B cell (primary cell): ENCODE data around the gene S100A13. TPM values are rescaled to one million over a fixed set of nuclear protein-coding genes. Genes with fewer than 3 reads are reported as not detected.
A peak's percentile ranks its signal among the peaks of the same experiment; 100 is the strongest.

Source experiments
- ATAC-seq: fragments of 200-7000 bp; cut with Tn5 transposase; one replicate; pipeline ENCODE4 v1.10.0; 2021; ENCODE audit warnings: low read depth, mild to moderate bottlenecking, moderate number of reproducible peaks, moderate library complexity
- CTCF ChIA-PET: fragments of 350-600 bp; sonication (Branson Sonifier 250); formaldehyde crosslinking; loops from one replicate; lab custom pipeline; 2021; ENCODE audit warnings: antibody characterized with exemption, inconsistent platforms; lab: Charles Lee
- POLR2A ChIA-PET: fragments of 350-600 bp; sonication (Branson Sonifier 250); formaldehyde crosslinking; loops from one replicate; lab custom pipeline; 2021; ENCODE audit warnings: antibody characterized with exemption; lab: Charles Lee
- DNase-seq: peaks from one replicate; pipeline ENCODE4 v3.0.0; 2013
- H2AFZ ChIP-seq: 2 replicates; pipeline ENCODE4 v1.6.1; 2012; ENCODE audit warnings: mild to moderate bottlenecking, low read depth, low read length; ENCODE audit not compliant: insufficient read depth, poor library complexity, severe bottlenecking
- H3K27ac ChIP-seq, 2 donors: 1 replicate in 1 of 2; 2 replicates in 1 of 2; pipeline ENCODE4 v1.5.1; 2012 to 2013; ENCODE audit warnings: low read length in 2 of 2, mild to moderate bottlenecking in 2 of 2, moderate library complexity in 1 of 2
- H3K27me3 ChIP-seq, 4 experiments: fragments of 200-600 bp in 1 of 4; sonication (generic) in 1 of 4; replicated peaks in 1 of 4; 1 replicate in 2 of 4; 2 replicates in 2 of 4; pipeline versions ENCODE4 v1.6.1 to v1.7.0; 2013 to 2016; ENCODE audit warnings: low read length in 3 of 4, mild to moderate bottlenecking in 2 of 4, mixed read lengths in 1 of 4, moderate library complexity in 1 of 4; ENCODE audit not compliant: insufficient read depth in 4 of 4, control insufficient read depth in 3 of 4; ENCODE audit errors: control extremely low read depth in 1 of 4
- H3K36me3 ChIP-seq, 2 experiments: replicated peaks in 1 of 2; 1 replicate in 1 of 2; 2 replicates in 1 of 2; pipeline versions ENCODE4 v1.6.1 to v1.7.1; 2013; ENCODE audit warnings: low read length in 1 of 2; ENCODE audit not compliant: insufficient read depth in 2 of 2, control insufficient read depth in 1 of 2; ENCODE audit errors: control extremely low read depth in 1 of 2, extremely low read depth in 1 of 2
- H3K4me1 ChIP-seq, 2 donors: fragments of 200-600 bp in 1 of 2; sonication (generic) in 1 of 2; 1 replicate in 1 of 2; 2 replicates in 1 of 2; pipeline versions ENCODE4 v1.5.1 to v1.6.1; 2013 to 2017; ENCODE audit warnings: low read length in 2 of 2; ENCODE audit not compliant: control insufficient read depth in 2 of 2, insufficient read depth in 2 of 2
- H3K4me2 ChIP-seq: replicated peaks from 2 replicates; pipeline ENCODE3; 2012; ENCODE audit warnings: mild to moderate bottlenecking, low read depth, low read length; ENCODE audit not compliant: poor library complexity, severe bottlenecking
- H3K4me3 ChIP-seq, 5 experiments: fragments of 200-600 bp in 1 of 5; sonication (generic) in 1 of 5; 1 replicate in 3 of 5; 2 replicates in 2 of 5; pipeline versions ENCODE4 v1.5.1 to v1.7.0; 2011 to 2016; ENCODE audit warnings: low read length in 4 of 5, mild to moderate bottlenecking in 4 of 5, low read depth in 2 of 5, control low read depth in 1 of 5, moderate library complexity in 1 of 5; ENCODE audit not compliant: insufficient read depth in 1 of 5; ENCODE audit errors: control extremely low read depth in 1 of 5, extremely low read depth in 1 of 5
- H3K79me2 ChIP-seq: fragments of 200-600 bp; sonication (generic); one replicate; pipeline ENCODE4 v1.6.0; 2016; ENCODE audit warnings: low read length; ENCODE audit not compliant: control insufficient read depth, insufficient read depth
- H3K9ac ChIP-seq: fragments of 200-600 bp; sonication (generic); 2 replicates; pipeline ENCODE4 v1.6.1; 2017; ENCODE audit warnings: mild to moderate bottlenecking, low read length, moderate library complexity
- H3K9me3 ChIP-seq, 3 donors: one replicate each; pipeline versions ENCODE4 v1.6.1 to v1.7.1; 2013; ENCODE audit warnings: low read length in 2 of 3; ENCODE audit not compliant: control insufficient read depth in 2 of 3, insufficient read depth in 1 of 3; ENCODE audit errors: control extremely low read depth in 1 of 3
- H4K20me1 ChIP-seq: 2 replicates; pipeline ENCODE4 v1.6.0; 2012; ENCODE audit warnings: mild to moderate bottlenecking, low read length; ENCODE audit not compliant: insufficient read depth, control insufficient read depth, poor library complexity, severe bottlenecking
- H3K27ac Mint-ChIP-seq: one replicate; pipeline ENCODE4 v1.8.0; 2021; ENCODE audit warnings: mixed read lengths
- H3K27me3 Mint-ChIP-seq: one replicate; pipeline ENCODE4 v1.8.0; 2021; ENCODE audit warnings: mixed read lengths
- H3K4me1 Mint-ChIP-seq: one replicate; pipeline ENCODE4 v1.8.0; 2021; ENCODE audit warnings: mixed read lengths
- H3K4me3 Mint-ChIP-seq: one replicate; pipeline ENCODE4 v1.8.0; 2021; ENCODE audit warnings: mixed read lengths
- H3K9me3 Mint-ChIP-seq: one replicate; pipeline ENCODE4 v1.8.0; 2022; ENCODE audit warnings: mixed read lengths; ENCODE audit not compliant: insufficient read depth
- EZH2 ChIP-seq: IDR thresholded peaks from 2 replicates; pipeline ENCODE4 v1.6.1; 2012; ENCODE audit warnings: borderline replicate concordance, low read depth, mild to moderate bottlenecking, moderate library complexity, low read length; ENCODE audit not compliant: insufficient read depth, poor library complexity, severe bottlenecking
- WGBS: methylation state at CpG from one replicate; pipeline ENCODE4 v1.1.5; 2013; ENCODE audit warnings: missing lambda C conversion rate; ENCODE audit not compliant: insufficient coverage; 5-methylcytosine and 5-hydroxymethylcytosine counted together
- intact Hi-C: fragments of 100-400 bp; cut with micrococcal nuclease; formaldehyde crosslinking; loops from one replicate; pipeline ENCODE4 v1.10.0; 2022
- polyA minus RNA-seq: library from RNA; depleted of rRNA, polyadenylated mRNA; stranded (reverse); fragments of >200 nt; gene quantifications from 2 replicates; pipeline ENCODE4 v1.2.3, GENCODE V29; 2012
- polyA plus RNA-seq: library from polyadenylated mRNA; depleted of rRNA; stranded (reverse); fragments of >200 nt; gene quantifications from 2 replicates; pipeline ENCODE4 v1.2.3, GENCODE V29; 2012
- total RNA-seq, 2 donors: library from RNA; stranded (reverse); fragments of 120-200 nt in 1 of 2; gene quantifications; 1 replicate in 1 of 2; 2 replicates in 1 of 2; pipeline versions ENCODE4 v1.2.3 to v1.2.4, GENCODE V29; 2013 to 2022
- TF ChIP-seq, protein P1 (sequence below): fragments of 200-600 bp; IDR thresholded peaks from one replicate; pipeline ENCODE4 v1.8.0; 2022; ENCODE audit warnings: antibody characterized with exemption, mild to moderate bottlenecking

S100A13 gene
- total RNA-seq, result 5.7 and 9.8 TPM in 2 replicates
- total RNA-seq (2013), result 6.6 TPM
- 17.8 and 19.8 TPM in 2 replicates for polyA plus RNA-seq
- polyA minus RNA-seq, result 2.7 and 3.5 TPM in 2 replicates

DNA sequence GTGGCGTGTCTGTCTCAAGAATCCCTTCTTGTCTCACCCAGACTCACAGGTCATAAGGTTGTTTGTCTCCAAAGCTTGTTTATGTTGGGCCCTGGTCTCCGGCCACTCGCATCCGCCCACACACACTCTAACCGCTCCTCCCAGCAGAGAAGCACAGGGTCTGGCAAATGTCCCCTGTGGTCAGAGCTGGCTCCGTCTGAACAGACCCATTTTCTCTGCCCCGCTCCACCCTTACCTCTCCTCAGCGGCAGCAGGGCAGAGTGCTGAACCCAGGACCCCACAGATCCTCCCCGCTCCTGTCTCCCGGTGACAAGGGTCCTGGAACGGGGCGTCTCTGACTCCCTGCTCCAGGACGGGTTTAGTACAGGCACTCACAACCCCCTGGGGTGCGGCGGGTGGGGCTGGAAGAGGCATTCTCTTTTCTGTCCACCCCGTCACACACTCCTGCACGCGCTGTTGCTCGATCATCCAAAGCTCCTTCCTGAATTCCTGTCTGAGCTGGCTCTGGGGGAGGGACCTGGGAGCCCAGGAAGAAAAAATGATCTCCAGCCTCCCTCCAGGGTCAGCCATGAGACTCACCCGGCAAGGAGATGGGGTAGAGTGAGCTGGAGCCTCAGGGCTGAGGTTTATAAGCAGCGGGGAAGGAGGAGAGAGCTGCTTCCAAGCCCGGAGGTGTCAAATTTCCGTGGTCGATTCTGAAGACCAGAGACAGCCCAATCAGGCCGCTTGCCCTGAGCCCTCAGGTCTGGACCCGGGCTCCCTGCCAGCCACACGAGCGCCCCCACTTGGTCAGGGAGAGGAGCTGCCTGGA lies at the start of gene S100A13:
Gene S100A13 (minus strand): TSS at position 602 of the 811 bp plus-strand sequence. CDS start 1,033 bp downstream, outside the sequence.
- Histone ChIP-seq H3K4me2 (peak within 1 kb of the TSS; percentile 56), H4K20me1 (no peaks in the 10 kb centered on the region), H3K4me1 (peaks cover 9 to 26% of the 10 kb centered on the region in 2 donors), H3K27me3 (peaks cover 0 to 4% (median 0%) of the 10 kb centered on the region in 4 experiments), H3K4me3 (peak within 1 kb of the TSS in 3 of 5 experiments; percentile 19 to 44 (median 37)), H2AFZ (peak within 1 kb of the TSS; percentile 70), H3K27ac (no peak within 1 kb of the TSS), H3K36me3 (no peaks in the 10 kb centered on the region), H3K9ac (peak within 1 kb of the TSS; percentile 51), H3K79me2 (no peaks in the 10 kb centered on the region), H3K9me3 (no peaks in the 10 kb centered on the region)
- POLR2A ChIA-PET, result interaction anchor here (1.2 kb wide), 1 partner anchor 363 kb away, joined by 4 read pairs; the partner anchor contains the start of gene RPS27
- Mint-ChIP-seq H3K4me3 (peak within 1 kb of the TSS; percentile 49), H3K9me3 (no peaks in the 10 kb centered on the region), H3K27ac (peak within 1 kb of the TSS; percentile 10), H3K4me1 (peaks cover 20% of the 10 kb centered on the region), H3K27me3 (no peaks in the 10 kb centered on the region)
- 37% methylated on average over 21 of the region's 28 CpGs for WGBS
- DNase-seq (peak; percentile 40), ATAC-seq (peak; percentile 17)
- intact Hi-C loops, result no loop called here
- TF ChIP-seq, protein P1, sequence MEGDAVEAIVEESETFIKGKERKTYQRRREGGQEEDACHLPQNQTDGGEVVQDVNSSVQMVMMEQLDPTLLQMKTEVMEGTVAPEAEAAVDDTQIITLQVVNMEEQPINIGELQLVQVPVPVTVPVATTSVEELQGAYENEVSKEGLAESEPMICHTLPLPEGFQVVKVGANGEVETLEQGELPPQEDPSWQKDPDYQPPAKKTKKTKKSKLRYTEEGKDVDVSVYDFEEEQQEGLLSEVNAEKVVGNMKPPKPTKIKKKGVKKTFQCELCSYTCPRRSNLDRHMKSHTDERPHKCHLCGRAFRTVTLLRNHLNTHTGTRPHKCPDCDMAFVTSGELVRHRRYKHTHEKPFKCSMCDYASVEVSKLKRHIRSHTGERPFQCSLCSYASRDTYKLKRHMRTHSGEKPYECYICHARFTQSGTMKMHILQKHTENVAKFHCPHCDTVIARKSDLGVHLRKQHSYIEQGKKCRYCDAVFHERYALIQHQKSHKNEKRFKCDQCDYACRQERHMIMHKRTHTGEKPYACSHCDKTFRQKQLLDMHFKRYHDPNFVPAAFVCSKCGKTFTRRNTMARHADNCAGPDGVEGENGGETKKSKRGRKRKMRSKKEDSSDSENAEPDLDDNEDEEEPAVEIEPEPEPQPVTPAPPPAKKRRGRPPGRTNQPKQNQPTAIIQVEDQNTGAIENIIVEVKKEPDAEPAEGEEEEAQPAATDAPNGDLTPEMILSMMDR, result peak; percentile 33
- no peak for TF ChIP-seq EZH2
- CTCF ChIA-PET, result interaction anchor here (1.1 to 3.4 kb wide), 3 partner anchors 28 to 116 kb away, joined by 3 to 26 read pairs (median 6); no protein-coding TSS in a partner anchor
